H9 (cell line): Measurements from ENCODE around the gene CCM2. TPM values are rescaled to one million over a fixed set of nuclear protein-coding genes. Genes with fewer than 3 reads are reported as not detected.

Experiments
- DNase-seq: peaks from one replicate; pipeline ENCODE4 v3.0.0-alpha.2; 2017
- H2AFZ ChIP-seq: one replicate; pipeline ENCODE4 v1.6.1; 2013; ENCODE audit warnings: mild to moderate bottlenecking, low read length, control low read depth, moderate library complexity
- H2AK5ac ChIP-seq: 2 replicates; pipeline ENCODE4 v1.6.1; 2013; ENCODE audit warnings: low read length, control low read depth, mixed read lengths; ENCODE audit not compliant: insufficient read length
- H2BK120ac ChIP-seq: one replicate; pipeline ENCODE4 v1.6.1; 2013; ENCODE audit warnings: low read depth, mild to moderate bottlenecking, low read length, control low read depth, inconsistent platforms; ENCODE audit not compliant: poor library complexity, severe bottlenecking
- H2BK12ac ChIP-seq: 2 replicates; pipeline ENCODE4 v1.6.1; 2013; ENCODE audit warnings: low read length, control low read depth, mixed read lengths, low read depth; ENCODE audit not compliant: insufficient read length
- H2BK15ac ChIP-seq: 2 replicates; pipeline ENCODE4 v1.6.1; 2013; ENCODE audit warnings: low read depth, low read length, control low read depth
- H2BK20ac ChIP-seq: one replicate; pipeline ENCODE4 v1.6.1; 2013; ENCODE audit warnings: low read depth, mild to moderate bottlenecking, low read length, control low read depth, inconsistent platforms; ENCODE audit not compliant: poor library complexity, severe bottlenecking
- H2BK5ac ChIP-seq: 2 replicates; pipeline ENCODE4 v1.6.1; 2013; ENCODE audit warnings: low read length, control low read depth, mixed read lengths; ENCODE audit not compliant: insufficient read length
- H3K14ac ChIP-seq: 2 replicates; pipeline ENCODE4 v1.6.1; 2013; ENCODE audit warnings: low read length, control low read depth; ENCODE audit not compliant: insufficient read depth
- H3K18ac ChIP-seq: 2 replicates; pipeline ENCODE4 v1.6.1; 2013; ENCODE audit warnings: low read depth, mild to moderate bottlenecking, mixed read lengths, low read length, control low read depth; ENCODE audit not compliant: insufficient read length
- H3K23ac ChIP-seq: 2 replicates; pipeline ENCODE4 v1.6.1; 2013; ENCODE audit warnings: low read length, control low read depth, mixed read lengths, low read depth; ENCODE audit not compliant: insufficient read length
- H3K23me2 ChIP-seq: 2 replicates; pipeline ENCODE4 v1.6.1; 2013; ENCODE audit warnings: low read depth, mild to moderate bottlenecking, mixed read lengths, low read length, control low read depth; ENCODE audit not compliant: insufficient read length, poor library complexity, severe bottlenecking
- H3K27ac ChIP-seq: 2 replicates; pipeline ENCODE4 v1.5.1; 2013; ENCODE audit warnings: low read length, control low read depth, mixed read lengths, low read depth; ENCODE audit not compliant: insufficient read length
- H3K27me3 ChIP-seq: 2 replicates; pipeline ENCODE4 v1.6.1; 2013; ENCODE audit warnings: low read length, control low read depth, inconsistent platforms; ENCODE audit not compliant: insufficient read depth
- H3K4ac ChIP-seq: 2 replicates; pipeline ENCODE4 v1.6.1; 2013; ENCODE audit warnings: low read depth, mild to moderate bottlenecking, control low read depth, inconsistent platforms, low read length, moderate library complexity
- H3K4me1 ChIP-seq: 2 replicates; pipeline ENCODE4 v1.6.1; 2013; ENCODE audit warnings: low read length, control low read depth, inconsistent platforms; ENCODE audit not compliant: insufficient read depth
- H3K4me2 ChIP-seq: 2 replicates; pipeline ENCODE4 v1.6.1; 2013; ENCODE audit warnings: low read length, control low read depth, mixed read lengths; ENCODE audit not compliant: insufficient read length, insufficient read depth
- H3K56ac ChIP-seq: 2 replicates; pipeline ENCODE4 v1.6.1; 2013; ENCODE audit warnings: low read depth, mild to moderate bottlenecking, mixed read lengths, low read length, control low read depth; ENCODE audit not compliant: insufficient read length
- H3K79me1 ChIP-seq: 2 replicates; pipeline ENCODE4 v1.6.1; 2013; ENCODE audit warnings: low read depth, mild to moderate bottlenecking, moderate library complexity, low read length, control low read depth, inconsistent platforms; ENCODE audit not compliant: insufficient read depth, poor library complexity, severe bottlenecking
- H3K79me2 ChIP-seq: 2 replicates; pipeline ENCODE4 v1.6.1; 2013; ENCODE audit warnings: low read length, control low read depth, inconsistent platforms; ENCODE audit not compliant: insufficient read depth
- H3K9ac ChIP-seq: 2 replicates; pipeline ENCODE4 v1.6.1; 2013; ENCODE audit warnings: low read length, control low read depth, mixed read lengths; ENCODE audit not compliant: insufficient read length; ENCODE audit errors: extremely low read depth
- H3K9me3 ChIP-seq: one replicate; pipeline ENCODE4 v1.6.1; 2013; ENCODE audit warnings: low read depth, low read length, inconsistent platforms; ENCODE audit not compliant: control insufficient read depth
- H3T11ph ChIP-seq: one replicate; pipeline ENCODE4 v1.6.1; 2013; ENCODE audit warnings: mild to moderate bottlenecking, low read length, control low read depth, inconsistent platforms
- H4K20me1 ChIP-seq: one replicate; pipeline ENCODE4 v1.6.1; 2013; ENCODE audit not compliant: control insufficient read depth, insufficient read length, insufficient read depth
- H4K5ac ChIP-seq: 2 replicates; pipeline ENCODE4 v1.6.1; 2013; ENCODE audit warnings: low read depth, mild to moderate bottlenecking, mixed read lengths, low read length, control low read depth; ENCODE audit not compliant: insufficient read length
- H4K8ac ChIP-seq: replicated peaks from 2 replicates; pipeline ENCODE4 v1.6.1; 2013; ENCODE audit warnings: low read length, control low read depth, mixed read lengths, low read depth; ENCODE audit not compliant: insufficient read length
- H4K91ac ChIP-seq: 2 replicates; pipeline ENCODE4 v1.6.1; 2013; ENCODE audit warnings: low read depth, mild to moderate bottlenecking, moderate library complexity, mixed read lengths, low read length, control low read depth; ENCODE audit not compliant: insufficient read length
- H3K27ac Mint-ChIP-seq, 3 experiments: 2 replicates in 2 of 3; 3 replicates in 1 of 3; pipeline ENCODE4 v1.8.0; 2020 to 2021; ENCODE audit warnings: mixed read lengths in 3 of 3, mild to moderate bottlenecking in 1 of 3, moderate library complexity in 1 of 3
- H3K27me3 Mint-ChIP-seq: 2 replicates; pipeline ENCODE4 v1.8.0; 2021; ENCODE audit warnings: low read depth, mild to moderate bottlenecking, moderate library complexity, mixed read lengths
- H3K36me3 Mint-ChIP-seq, 3 experiments: 2 replicates in 2 of 3; 3 replicates in 1 of 3; pipeline ENCODE4 v1.8.0; 2020 to 2021; ENCODE audit warnings: low read depth in 3 of 3, mixed read lengths in 3 of 3; ENCODE audit not compliant: insufficient read depth in 1 of 3
- H3K4me1 Mint-ChIP-seq, 2 experiments: 2 replicates each; pipeline ENCODE4 v1.8.0; 2020; ENCODE audit warnings: mixed read lengths in 2 of 2
- H3K4me3 Mint-ChIP-seq, 2 experiments: 2 replicates in 1 of 2; 3 replicates in 1 of 2; pipeline ENCODE4 v1.8.0; 2020 to 2021; ENCODE audit warnings: mild to moderate bottlenecking in 2 of 2, mixed read lengths in 2 of 2, moderate library complexity in 1 of 2
- H3K9me3 Mint-ChIP-seq, 2 experiments: 2 replicates in 1 of 2; 3 replicates in 1 of 2; pipeline ENCODE4 v1.8.0; 2020; ENCODE audit warnings: mild to moderate bottlenecking in 2 of 2, mixed read lengths in 2 of 2, moderate library complexity in 1 of 2
- total RNA-seq: library from RNA; stranded (reverse); gene quantifications from 2 replicates; pipeline ENCODE4 v1.2.1, GENCODE V29; 2021
- TF ChIP-seq, protein P1 (sequence below): fragments of 200-600 bp; sonication (generic); conservative IDR thresholded peaks from 3 replicates; pipeline ENCODE4 v1.8.0; 2021; ENCODE audit warnings: antibody characterized with exemption, mild to moderate bottlenecking

Gene CCM2
- total RNA-seq, 1 experiment from 2014 or later: 30.4 TPM

DNA sequence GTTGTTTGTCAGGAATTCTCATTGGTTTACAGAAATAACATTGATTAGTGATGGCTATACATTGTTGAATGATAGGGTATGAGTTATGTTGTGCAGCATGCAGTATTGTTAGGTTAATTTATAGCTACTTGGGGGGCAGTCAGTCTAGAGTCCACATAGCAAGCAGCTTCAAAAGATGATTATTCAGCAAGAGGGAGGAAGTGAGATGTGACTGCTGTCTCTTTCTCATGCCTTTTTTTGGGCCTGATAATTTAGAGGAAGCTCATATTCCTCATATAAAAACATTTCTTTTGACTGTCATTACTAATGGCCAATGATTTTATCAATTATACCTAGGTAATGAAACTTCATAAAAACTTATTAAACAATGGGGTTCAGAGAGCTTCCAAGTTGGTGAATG, 114.9 kb downstream of the CCM2 start:
- H4K20me1 ChIP-seq: no peaks in the 10 kb centered on the region
- Mint-ChIP-seq H3K36me3 (peaks cover 4% of the 10 kb centered on the region in 3 experiments; a peak in 5 of 7 replicates), H3K4me3 (no peak overlapping the region), H3K9me3 (peaks cover 0 to 4% of the 10 kb centered on the region in 2 experiments; a peak in 1 of 5 replicates), H3K27ac (no peak overlapping the region), H3K4me1 (peaks cover 10 to 11% of the 10 kb centered on the region in 2 experiments), H3K27me3 (peaks cover 35% of the 10 kb centered on the region)
- H2BK20ac ChIP-seq: no peak overlapping the region
- H3K27ac ChIP-seq: no peak overlapping the region
- H3K23me2 ChIP-seq: no peaks in the 10 kb centered on the region
- no peaks in the 10 kb centered on the region for H3K4me1 ChIP-seq
- H2BK15ac ChIP-seq: no peak overlapping the region
- H3K4me2 ChIP-seq: no peak overlapping the region
- H3K79me1 ChIP-seq: no peaks in the 10 kb centered on the region
- no peak overlapping the region for H2BK5ac ChIP-seq
- no peak overlapping the region for H2BK120ac ChIP-seq
- no peaks in the 10 kb centered on the region for H3K27me3 ChIP-seq
- no peak overlapping the region for H3K14ac ChIP-seq
- TF ChIP-seq, protein P1, sequence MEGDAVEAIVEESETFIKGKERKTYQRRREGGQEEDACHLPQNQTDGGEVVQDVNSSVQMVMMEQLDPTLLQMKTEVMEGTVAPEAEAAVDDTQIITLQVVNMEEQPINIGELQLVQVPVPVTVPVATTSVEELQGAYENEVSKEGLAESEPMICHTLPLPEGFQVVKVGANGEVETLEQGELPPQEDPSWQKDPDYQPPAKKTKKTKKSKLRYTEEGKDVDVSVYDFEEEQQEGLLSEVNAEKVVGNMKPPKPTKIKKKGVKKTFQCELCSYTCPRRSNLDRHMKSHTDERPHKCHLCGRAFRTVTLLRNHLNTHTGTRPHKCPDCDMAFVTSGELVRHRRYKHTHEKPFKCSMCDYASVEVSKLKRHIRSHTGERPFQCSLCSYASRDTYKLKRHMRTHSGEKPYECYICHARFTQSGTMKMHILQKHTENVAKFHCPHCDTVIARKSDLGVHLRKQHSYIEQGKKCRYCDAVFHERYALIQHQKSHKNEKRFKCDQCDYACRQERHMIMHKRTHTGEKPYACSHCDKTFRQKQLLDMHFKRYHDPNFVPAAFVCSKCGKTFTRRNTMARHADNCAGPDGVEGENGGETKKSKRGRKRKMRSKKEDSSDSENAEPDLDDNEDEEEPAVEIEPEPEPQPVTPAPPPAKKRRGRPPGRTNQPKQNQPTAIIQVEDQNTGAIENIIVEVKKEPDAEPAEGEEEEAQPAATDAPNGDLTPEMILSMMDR: no peak
- no peak overlapping the region for H4K5ac ChIP-seq
- no peak for DNase-seq
- H4K8ac ChIP-seq: no peak overlapping the region
- no peak overlapping the region for H2AK5ac ChIP-seq
- H3K79me2 ChIP-seq: peaks cover 9% of the 10 kb centered on the region; the same call in 1 of the 2 replicates
- H3K56ac ChIP-seq: no peak overlapping the region
- H3K9ac ChIP-seq: no peak overlapping the region
- no peak overlapping the region for H2AFZ ChIP-seq
- H3K23ac ChIP-seq: no peak overlapping the region
- no peak overlapping the region for H3T11ph ChIP-seq
- no peak overlapping the region for H3K4ac ChIP-seq
- no peak overlapping the region for H4K91ac ChIP-seq
- no peaks in the 10 kb centered on the region for H3K9me3 ChIP-seq
- H2BK12ac ChIP-seq: no peak overlapping the region
- H3K18ac ChIP-seq: no peak overlapping the region
